ENCODE data around the gene STK10.

Gene STK10

GRCh38 chr5:172086194-172086975 lies 101.6 kb downstream of the STK10 start:
- DNase-seq (ENCODE audit: low spot score) = no peak

GRCh38 chr5:172085738-172086137 lies 102.3 kb downstream of the STK10 start:
- no peak for DNase-seq (ENCODE audit: low spot score)

DNA sequence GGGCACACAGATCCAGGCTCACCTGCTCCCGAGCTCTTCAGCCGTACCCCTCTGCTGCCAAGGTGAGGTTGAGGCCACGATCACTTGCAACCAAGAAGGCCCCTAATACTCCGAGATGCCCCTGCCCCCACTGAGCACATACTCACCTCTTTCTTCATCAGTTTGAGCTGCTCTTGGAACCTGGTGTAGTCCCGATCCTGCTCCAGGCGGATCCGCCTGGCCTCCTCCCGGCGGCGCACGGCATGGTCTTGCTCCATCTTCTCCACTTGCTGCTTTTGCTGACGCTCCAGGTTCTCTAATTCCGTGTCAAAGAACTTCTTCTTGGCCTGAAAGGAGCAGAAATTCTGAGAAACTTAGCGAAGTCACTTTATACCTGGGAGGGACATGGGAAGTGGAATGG lies 105.8 kb downstream of the STK10 start:
- DNase-seq (ENCODE audit: low spot score) = no peak

- no peak for DNase-seq (ENCODE audit: low spot score)
Observed at GRCh38 chr5:172079876-172080275, 108.1 kb downstream of the STK10 start.

GRCh38 chr5:172078726-172079345 lies 109.2 kb downstream of the STK10 start:
- DNase-seq (ENCODE audit: low spot score) = no peak

- no peak for DNase-seq (ENCODE audit: low spot score)
Observed at GRCh38 chr5:172077664-172078425, 110.2 kb downstream of the STK10 start.

DNA sequence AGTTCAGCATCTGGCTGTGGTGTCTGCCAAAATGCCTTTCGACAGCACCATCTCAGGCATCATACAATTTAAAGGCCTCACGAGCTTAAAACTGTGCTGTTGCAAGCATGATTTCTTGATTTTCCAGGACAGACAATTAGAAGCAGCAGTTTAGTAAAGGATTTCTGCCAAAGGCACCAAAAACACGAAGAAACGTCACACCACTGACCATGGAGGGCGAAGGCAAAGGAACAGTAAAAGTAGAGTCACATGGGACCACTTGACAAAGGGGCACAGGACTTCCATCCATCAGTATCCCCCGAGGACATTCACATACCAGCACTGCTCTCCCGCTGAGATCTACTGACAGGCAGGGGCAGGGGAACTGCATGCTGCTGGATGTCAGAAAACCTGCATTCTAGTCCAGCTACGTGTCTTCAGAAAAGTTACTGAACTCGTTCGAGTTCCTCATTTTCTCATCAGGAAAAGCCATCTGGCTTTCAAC lies 111.2 kb downstream of the STK10 start:
- DNase-seq (ENCODE audit: low spot score) = peak; percentile 54

DNA sequence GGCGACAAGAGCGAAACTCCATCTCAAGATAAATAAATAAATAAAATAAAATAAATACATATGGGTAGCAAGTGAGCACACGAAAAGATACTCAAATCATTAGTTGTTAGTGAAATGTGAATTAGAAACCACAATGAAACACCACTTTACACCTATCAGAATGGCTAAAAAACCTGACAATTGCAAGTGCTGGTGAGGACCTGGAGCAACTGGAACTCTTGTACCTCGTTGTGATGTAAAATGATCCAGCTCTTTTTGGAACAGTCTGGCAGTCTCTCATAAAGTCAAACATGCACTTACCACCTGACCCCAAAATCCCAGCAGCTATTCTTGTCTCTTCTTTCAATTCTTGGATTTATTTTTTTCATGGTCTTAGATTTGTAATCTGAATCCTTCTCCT lies 112.4 kb downstream of the STK10 start:
- no peak for DNase-seq (ENCODE audit: low spot score)

GRCh38 chr5:172074896-172075295 lies 113.1 kb downstream of the STK10 start:
- DNase-seq (ENCODE audit: low spot score) = no peak

- DNase-seq (ENCODE audit: low spot score) = no peak
Observed at GRCh38 chr5:172071309-172071875, 116.6 kb downstream of the STK10 start.

GRCh38 chr5:172065431-172066065 lies 122.5 kb downstream of the STK10 start:
- no peak for DNase-seq (ENCODE audit: low spot score)

GRCh38 chr5:172064766-172065165 lies 123.3 kb downstream of the STK10 start:
- DNase-seq (ENCODE audit: low spot score) = no peak

GRCh38 chr5:172064358-172064757 lies 123.7 kb downstream of the STK10 start:
- no peak for DNase-seq (ENCODE audit: low spot score)

GRCh38 chr5:172063463-172064235 lies 124.4 kb downstream of the STK10 start:
- no peak for DNase-seq (ENCODE audit: low spot score)

- peak; percentile 61 for DNase-seq (ENCODE audit: low spot score)
Observed at GRCh38 chr5:172059661-172060100, 128.3 kb downstream of the STK10 start.

DNA sequence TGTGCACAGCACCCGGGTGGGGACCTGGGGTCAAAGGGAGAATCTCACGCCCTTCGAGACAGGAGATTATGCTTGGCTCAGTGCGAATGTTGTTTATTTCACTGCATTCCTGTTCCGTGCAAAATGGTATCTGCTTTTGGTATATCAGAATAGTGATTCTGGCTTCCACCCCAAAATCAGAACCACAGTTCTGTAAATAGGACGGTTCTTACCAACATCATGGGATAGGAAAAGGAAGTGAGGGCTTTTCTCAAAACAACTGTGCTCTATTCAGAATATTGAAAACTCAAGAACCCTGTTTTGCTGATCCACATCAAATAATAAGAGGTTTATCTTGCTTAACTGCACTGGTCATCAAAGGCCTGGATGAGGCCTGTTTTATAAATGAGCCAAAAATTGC lies 129.9 kb downstream of the STK10 start:
- DNase-seq (ENCODE audit: low spot score) = no peak

GRCh38 chr5:172055996-172056395 lies 132.0 kb downstream of the STK10 start:
- no peak for DNase-seq (ENCODE audit: low spot score)

DNA sequence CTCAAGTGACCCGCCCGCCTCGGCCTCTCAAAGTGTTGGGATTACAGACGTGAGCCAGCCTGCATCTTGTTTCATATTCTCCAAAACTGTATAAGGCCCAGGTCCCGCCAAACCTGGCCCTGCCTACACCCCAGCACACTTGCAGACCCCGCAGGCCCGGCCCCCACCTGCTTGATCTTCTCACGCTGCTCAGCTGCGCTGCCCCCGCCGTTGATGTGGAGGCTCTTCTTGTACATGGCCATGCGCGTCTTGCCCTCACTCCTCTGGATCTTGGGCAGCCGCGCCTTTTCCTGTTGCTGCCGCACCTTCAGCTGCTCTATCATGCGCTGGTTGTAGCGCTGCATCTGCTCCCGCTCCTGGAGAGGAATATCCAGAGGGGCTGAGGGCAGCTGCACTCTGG lies 132.6 kb downstream of the STK10 start:
- DNase-seq (ENCODE audit: low spot score) = no peak

DNA sequence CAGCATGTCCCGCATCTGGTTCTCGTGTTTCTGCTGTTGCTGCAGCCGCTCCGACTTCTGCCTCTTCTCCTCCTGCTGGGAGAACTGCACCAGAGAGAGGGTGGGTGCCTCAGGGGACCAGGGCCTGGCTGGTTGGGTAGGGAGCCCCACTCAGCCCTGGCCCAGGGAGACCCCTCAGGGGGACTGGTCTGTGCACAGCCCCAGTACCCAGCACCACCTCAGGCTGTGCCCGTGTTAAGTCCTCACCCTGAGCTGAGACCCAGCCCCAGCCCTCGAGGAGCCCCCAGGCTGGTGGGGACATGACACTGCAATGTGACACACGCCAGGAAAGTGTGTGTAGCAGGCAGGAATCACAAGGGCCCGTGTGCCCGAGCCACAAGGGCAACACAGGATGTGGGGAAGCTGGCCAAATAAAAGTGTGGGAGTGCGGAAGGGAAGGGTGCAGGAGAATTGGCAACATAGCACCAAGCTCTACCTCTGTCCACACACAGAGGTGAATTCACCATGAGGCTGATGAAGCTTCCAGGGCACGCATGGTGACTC lies 133.3 kb downstream of the STK10 start:
- no peak for DNase-seq (ENCODE audit: low spot score)

DNA sequence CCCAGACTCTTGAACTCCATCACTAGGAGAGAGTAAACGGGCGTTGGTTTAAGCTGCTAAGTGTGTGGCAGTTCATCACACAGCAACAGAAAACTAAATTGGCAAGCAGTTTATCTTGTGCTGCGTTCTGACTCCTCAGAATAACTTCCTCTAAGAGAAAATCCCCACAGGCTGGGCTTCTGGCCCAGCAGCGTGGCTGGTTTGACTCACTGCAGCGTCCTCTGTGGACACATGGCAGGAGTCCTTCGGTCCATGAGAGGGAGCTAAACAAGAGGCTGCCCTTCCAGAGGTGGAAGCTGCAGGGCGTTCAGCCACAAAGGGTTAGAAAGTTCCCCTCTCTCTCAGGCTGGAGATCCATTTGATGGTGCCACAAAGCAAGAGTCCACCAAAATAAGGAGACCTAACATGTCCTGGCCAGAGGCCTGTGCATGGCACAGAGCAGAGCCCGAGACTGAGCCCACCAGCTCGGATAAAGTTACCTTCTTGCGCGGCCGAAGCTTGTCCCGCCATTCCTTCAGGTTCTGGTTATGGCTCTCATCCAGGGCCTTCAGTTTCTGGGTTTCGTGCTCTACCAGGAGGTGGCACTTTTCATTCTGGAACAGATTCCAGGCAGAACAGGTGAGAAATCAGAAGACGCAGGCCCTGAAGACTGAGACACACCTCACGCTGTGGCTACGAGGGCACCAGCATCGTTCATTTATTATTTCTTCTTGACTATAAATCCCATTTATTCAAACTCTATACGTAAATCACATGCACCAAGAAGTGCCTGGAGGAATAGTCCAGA lies 135.4 kb downstream of the STK10 start:
- peak; percentile 73 for DNase-seq (ENCODE audit: low spot score)

Data from GM03348 (cell line).